ENCODE measurements around the gene DCAF12. TPM values are rescaled to one million over a fixed set of nuclear protein-coding genes. Genes with fewer than 3 reads are reported as not detected.

The DCAF12 gene
- 23.5 TPM for total RNA-seq

DNA sequence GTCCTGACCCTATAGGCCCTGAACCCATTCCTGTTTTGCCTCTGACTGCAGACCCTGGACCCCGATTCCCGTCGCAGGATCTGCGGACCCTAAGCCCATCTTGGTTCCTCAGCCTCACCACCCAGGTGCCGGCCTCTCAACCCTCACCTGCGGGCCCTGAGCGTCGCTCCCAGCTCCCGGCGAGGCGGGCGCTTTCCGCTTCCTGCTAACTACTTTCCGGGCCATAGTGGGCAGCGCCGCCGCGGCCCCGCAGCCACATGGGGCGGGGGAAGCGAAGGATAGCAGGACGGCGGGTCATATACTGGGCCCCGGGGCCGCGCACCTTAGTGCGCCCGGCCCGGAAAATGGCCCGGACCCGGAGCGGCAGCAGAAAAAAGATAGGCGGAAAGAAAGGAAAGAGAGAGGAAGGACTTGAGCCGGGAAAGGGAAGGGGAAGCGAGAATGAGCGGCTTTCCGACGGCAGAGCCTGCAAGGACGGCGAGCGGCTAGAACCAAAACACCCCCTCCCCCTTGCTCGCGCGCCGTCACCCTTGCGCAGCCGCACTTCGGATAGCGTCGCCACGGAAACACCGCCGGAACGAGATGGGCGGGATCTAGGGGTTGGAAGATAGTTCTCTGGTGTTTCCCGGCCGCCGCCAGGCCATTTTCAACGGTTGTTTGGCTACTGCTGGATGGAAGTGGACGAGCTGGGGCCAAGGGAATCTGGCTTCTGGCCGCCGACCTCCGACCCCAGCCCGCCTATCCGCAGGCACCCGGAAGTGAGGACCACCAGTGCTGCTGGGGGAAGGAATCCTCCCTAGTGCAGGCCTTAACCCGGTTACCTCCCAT, at the start of gene DCAF12:
Gene DCAF12, minus strand, starts transcription at position 492 of the 828 bp plus-strand sequence. Its CDS starts 267 bp downstream, at position 225.

DNA sequence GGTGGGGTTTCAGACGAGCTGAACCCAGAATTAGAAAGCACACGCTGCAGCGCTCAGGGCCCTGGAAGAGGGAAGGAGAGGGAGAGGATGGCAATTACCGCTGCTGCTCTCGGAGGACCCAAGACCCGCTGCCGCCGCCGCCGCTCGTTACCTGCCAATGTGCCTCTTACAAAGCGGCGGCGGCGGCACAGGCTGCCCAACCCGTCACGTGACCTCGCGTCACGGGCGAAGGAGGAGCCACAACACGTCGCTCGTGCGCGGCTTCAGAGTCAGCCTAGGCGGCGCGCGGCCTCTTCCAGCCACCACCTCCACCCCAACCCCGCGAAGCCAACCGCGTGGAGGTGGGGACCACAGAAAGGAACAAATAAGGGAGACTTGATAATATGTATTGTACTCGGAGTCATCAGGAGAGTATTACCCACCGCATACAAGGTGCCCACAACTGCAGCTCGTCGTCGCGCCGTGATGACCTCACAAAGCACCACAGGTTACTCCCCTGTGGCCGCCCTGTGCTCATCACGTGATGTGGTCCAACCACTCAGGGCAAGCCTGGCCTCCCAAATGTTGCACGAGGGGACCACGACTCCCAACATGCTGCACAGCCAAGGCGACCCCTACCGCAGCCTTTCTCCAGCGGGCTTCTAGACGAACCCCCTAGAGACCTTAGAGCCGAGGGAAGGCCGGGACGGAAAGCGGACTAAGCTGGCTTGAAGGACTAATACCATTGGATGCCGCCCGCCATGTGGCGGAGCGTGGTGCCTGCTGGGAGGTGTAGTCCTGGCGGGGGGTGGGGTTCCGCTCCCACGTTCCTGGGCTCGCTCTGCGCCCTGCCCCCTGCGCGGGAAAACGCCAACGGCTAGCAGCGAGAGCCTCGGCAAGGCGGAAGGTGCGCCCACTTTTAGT, 77.5 kb downstream of the DCAF12 start, which contains the start of gene UBAP2:
Gene UBAP2, minus strand, starts transcription at position 161 of the 903 bp plus-strand sequence. CDS start 31,739 bp downstream, outside the sequence.

Small RNA genes within 50 kb of the gene (small RNA-seq; reads per million reads assigned to genes)
- gene RN7SKP114 (ENCODE audit: low replicate concordance) = 0.09 reads per million

Other genes starting within 250 kb of the DCAF12 start
- 73.9 TPM for gene UBAP2, start 77.8 kb downstream of the DCAF12 start, total RNA-seq
- gene UBAP1, start 52.3 kb upstream of the DCAF12 start, total RNA-seq = 21.0 TPM
- 4.1 TPM for gene KIF24, start 202.6 kb upstream of the DCAF12 start, total RNA-seq
- 11.6 TPM for gene NUDT2, start 202.9 kb upstream of the DCAF12 start, total RNA-seq